HCT116 (cell line): Measurements from ENCODE around the gene MED15.

Experiments
- CTCF ChIP-seq, 3 experiments: fragments of 200-600 bp in 1 of 3; sonication (generic) in 1 of 3; IDR thresholded peaks in 2 of 3; conservative IDR thresholded peaks in 1 of 3; 2 replicates each; pipeline ENCODE4 v1.5.1; 2012 to 2017; ENCODE audit warnings: low read depth in 2 of 3, low read length in 2 of 3, antibody characterized with exemption in 1 of 3, borderline replicate concordance in 1 of 3, control low read depth in 1 of 3, mild to moderate bottlenecking in 1 of 3, mixed read lengths in 1 of 3, mixed run types in 1 of 3, moderate library complexity in 1 of 3; ENCODE audit not compliant: insufficient read depth in 1 of 3
- MAX ChIP-seq: IDR thresholded peaks from 2 replicates; pipeline ENCODE4 v1.6.1; 2012

GRCh38 chr22:20526628-20527355 is 19.4 kb downstream of the MED15 start:
- TF ChIP-seq CTCF (IDR thresholded peaks at IDR 0.05 in 2 of 3, conservative IDR thresholded peaks at IDR 0.05 in 1 of 3; ENCODE audit: borderline replicate concordance in 1 of 3, insufficient read depth in 1 of 3, low read depth in 2 of 3, low read length in 2 of 3): no peak
- TF ChIP-seq MAX: no peak
